Nasal cavity respiratory epithelium epithelial cell of viscerocranial mucosa (primary cell): Measurements from ENCODE around the gene RAB3D. TPM values are rescaled to one million over a fixed set of nuclear protein-coding genes. Genes with fewer than 3 reads are reported as not detected.

Source experiments
- total RNA-seq: library from RNA; depleted of rRNA; stranded (reverse); fragments of >200 nt; gene quantifications from 2 replicates; pipeline ENCODE4 v1.2.3, GENCODE V29; 2014

Gene RAB3D
- total RNA-seq, result 75.5 and 131 TPM in 2 replicates

GRCh38 chr19:11339254-11340098, at the start of gene RAB3D:
RAB3D (minus strand) TSS chr19:11339657; CDS start chr19:11337399, 2,258 bp downstream.

GRCh38 chr19:11374433-11375142, 35.1 kb upstream of the RAB3D start, which contains the start of gene SWSAP1:
SWSAP1 (plus strand) TSS chr19:11374666; CDS start chr19:11374681, 15 bp downstream.

GRCh38 chr19:11355160-11356073, 16.0 kb upstream of the RAB3D start, which contains the start of gene PLPPR2:
PLPPR2 (plus strand) TSS chr19:11355432; CDS start chr19:11357674, 2,242 bp downstream.

GRCh38 chr19:11346104-11346940, 6.9 kb upstream of the RAB3D start, which contains the start of the genes CCDC159 and TMEM205:
CCDC159 (plus strand) TSS chr19:11346519; CDS start chr19:11346607, 88 bp downstream.
TMEM205 (minus strand) TSS chr19:11346268; CDS start chr19:11345619, 649 bp downstream.

GRCh38 chr19:11295665-11296245, 43.7 kb downstream of the RAB3D start, which contains the start of gene TSPAN16:
TSPAN16 (plus strand) TSS chr19:11296160; CDS start chr19:11296298, 138 bp downstream.

Other genes starting within 250 kb of the RAB3D start
- gene SPC24, start 183.9 kb downstream of the RAB3D start, total RNA-seq, result 0.34 and 0.43 TPM in 2 replicates
- 8.2 and 14.7 TPM in 2 replicates for gene KANK2, start 142.1 kb downstream of the RAB3D start, total RNA-seq
- not detected in 2 replicates for gene ANGPTL8, start 100.0 kb downstream of the RAB3D start, total RNA-seq
- gene DOCK6, start 77.1 kb downstream of the RAB3D start, total RNA-seq, result 20.2 and 45.5 TPM in 2 replicates
- gene TSPAN16, start 43.5 kb downstream of the RAB3D start, total RNA-seq, result not detected in 2 replicates
- 48.2 and 91.9 TPM in 2 replicates for gene TMEM205, start 6.6 kb upstream of the RAB3D start, total RNA-seq
- gene CCDC159, start 6.9 kb upstream of the RAB3D start, total RNA-seq, result 4.1 and 10.9 TPM in 2 replicates
- gene PLPPR2, start 15.8 kb upstream of the RAB3D start, total RNA-seq, result 3.8 and 5.5 TPM in 2 replicates
- 0.57 and 0.68 TPM in 2 replicates for gene SWSAP1, start 35.0 kb upstream of the RAB3D start, total RNA-seq
- 0.68 and 0.71 TPM in 2 replicates for gene EPOR, start 44.7 kb upstream of the RAB3D start, total RNA-seq
- 0.21 TPM in 1 of 2 replicates, not detected in the other for gene RGL3, start 79.7 kb upstream of the RAB3D start, total RNA-seq
- 0.07 TPM in 1 of 2 replicates, not detected in the other for gene ODAD3, start 95.5 kb upstream of the RAB3D start, total RNA-seq
- gene PRKCSH, start 96.0 kb upstream of the RAB3D start, total RNA-seq, result 94.0 and 217 TPM in 2 replicates
- gene ELAVL3, start 141.4 kb upstream of the RAB3D start, total RNA-seq, result not detected in 2 replicates
- 4.3 and 4.8 TPM in 2 replicates for gene ZNF653, start 166.2 kb upstream of the RAB3D start, total RNA-seq
- gene ECSIT, start 189.5 kb upstream of the RAB3D start, total RNA-seq, result 28.5 and 34.9 TPM in 2 replicates
- gene CNN1, start 199.2 kb upstream of the RAB3D start, total RNA-seq, result 2.3 TPM in 1 of 2 replicates, not detected in the other
- gene ELOF1, start 219.6 kb upstream of the RAB3D start, total RNA-seq, result 23.3 and 25.6 TPM in 2 replicates
- 8.9 and 52.9 TPM in 2 replicates for gene ACP5, start 238.0 kb upstream of the RAB3D start, total RNA-seq